Prostate gland (tissue), 2 donors: ENCODE data around the gene ANXA2.

ENCODE experiments used
- CTCF ChIP-seq, 4 experiments: fragments of 200-600 bp in 2 of 4; fragments of 450-650 bp in 2 of 4; sonication (generic) in 2 of 4; IDR thresholded peaks; 1 replicate in 3 of 4; 2 replicates in 1 of 4; pipeline ENCODE4 v1.5.1; 2016 to 2019; ENCODE audit warnings: antibody characterized with exemption in 4 of 4, mild to moderate bottlenecking in 2 of 4, moderate library complexity in 2 of 4
- POLR2A ChIP-seq: fragments of 450-650 bp; IDR thresholded peaks from one replicate; pipeline ENCODE4 v1.6.1; 2016; ENCODE audit warnings: antibody characterized with exemption, mild to moderate bottlenecking
- POLR2AphosphoS5 ChIP-seq: sonication (generic); formaldehyde crosslinking; IDR thresholded peaks from one replicate; pipeline ENCODE4 v1.6.1; 2017; ENCODE audit warnings: antibody characterized with exemption

DNA sequence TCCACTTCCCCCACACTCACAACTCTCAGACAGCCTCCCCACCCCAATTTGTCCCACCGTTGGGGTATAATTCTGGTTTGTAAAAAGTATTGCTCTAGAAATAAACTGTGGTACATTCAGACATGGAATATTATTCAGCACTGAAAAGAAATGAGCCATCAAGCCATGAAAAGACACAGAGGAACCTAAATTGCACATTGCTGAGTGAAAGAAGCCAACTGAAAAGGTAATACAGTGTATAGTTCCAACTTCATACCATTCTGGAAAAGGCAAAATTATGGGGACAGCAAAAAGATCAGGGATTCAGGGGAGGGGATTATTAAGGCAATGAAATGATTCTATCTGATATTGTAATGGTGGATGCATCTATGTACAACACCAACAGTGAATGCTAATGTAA lies 10.5 kb downstream of the ANXA2 start:
- no peak for TF ChIP-seq CTCF (IDR thresholded peaks at IDR 0.05)
- TF ChIP-seq POLR2A, result no peak
- no peak for TF ChIP-seq POLR2AphosphoS5
